ENCODE data around the gene SPPL2C.

SPPL2C gene

DNA sequence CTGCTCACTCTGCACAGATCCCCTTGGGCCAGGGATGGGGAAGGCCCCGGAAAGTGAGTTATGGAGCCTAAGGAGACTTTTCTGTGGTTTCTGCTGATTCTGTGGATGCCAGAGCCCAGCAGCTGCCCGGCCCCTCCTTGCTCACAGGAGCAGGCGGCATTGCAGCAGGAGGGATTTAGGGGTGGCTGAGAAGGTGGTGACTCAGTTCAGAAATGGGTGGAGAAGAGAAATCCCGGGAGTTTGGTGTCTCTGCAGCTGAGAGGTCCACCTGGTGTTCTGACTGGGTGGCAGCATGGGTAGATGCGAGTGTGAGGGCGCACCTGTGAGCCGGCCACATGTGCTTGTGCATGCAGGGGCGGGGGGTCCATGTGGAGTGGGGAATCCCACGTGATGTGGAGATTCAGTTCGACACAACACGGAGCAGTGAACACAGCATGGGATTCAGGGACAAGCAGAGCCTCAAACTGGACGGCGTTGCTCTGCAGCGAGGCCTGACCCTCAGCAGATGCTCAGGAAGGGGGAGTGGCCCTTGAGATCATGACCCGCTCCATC, 16.0 kb upstream of the SPPL2C start:
- no peak for DNase-seq

DNA sequence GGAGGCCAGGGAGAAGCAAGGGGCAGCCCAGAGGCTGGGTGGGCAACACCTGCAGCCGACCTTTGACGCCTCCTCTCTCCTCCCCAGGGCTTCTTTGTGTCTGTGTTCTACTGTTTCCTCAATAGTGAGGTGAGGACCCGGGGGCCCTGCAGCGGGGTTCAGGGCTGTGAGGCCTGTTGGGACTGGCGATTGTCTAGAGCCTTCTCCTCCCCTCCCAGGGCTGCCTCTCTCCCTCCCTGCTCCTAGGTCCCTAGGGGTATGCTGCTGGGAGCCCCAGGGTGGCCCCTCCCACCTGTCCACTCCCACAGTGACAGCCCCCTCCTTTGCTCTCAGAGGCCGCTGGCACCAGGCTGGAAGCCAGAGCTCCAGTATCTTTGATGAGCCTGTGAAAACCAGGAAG, 10.8 kb upstream of the SPPL2C start:
- DNase-seq = no peak

DNA sequence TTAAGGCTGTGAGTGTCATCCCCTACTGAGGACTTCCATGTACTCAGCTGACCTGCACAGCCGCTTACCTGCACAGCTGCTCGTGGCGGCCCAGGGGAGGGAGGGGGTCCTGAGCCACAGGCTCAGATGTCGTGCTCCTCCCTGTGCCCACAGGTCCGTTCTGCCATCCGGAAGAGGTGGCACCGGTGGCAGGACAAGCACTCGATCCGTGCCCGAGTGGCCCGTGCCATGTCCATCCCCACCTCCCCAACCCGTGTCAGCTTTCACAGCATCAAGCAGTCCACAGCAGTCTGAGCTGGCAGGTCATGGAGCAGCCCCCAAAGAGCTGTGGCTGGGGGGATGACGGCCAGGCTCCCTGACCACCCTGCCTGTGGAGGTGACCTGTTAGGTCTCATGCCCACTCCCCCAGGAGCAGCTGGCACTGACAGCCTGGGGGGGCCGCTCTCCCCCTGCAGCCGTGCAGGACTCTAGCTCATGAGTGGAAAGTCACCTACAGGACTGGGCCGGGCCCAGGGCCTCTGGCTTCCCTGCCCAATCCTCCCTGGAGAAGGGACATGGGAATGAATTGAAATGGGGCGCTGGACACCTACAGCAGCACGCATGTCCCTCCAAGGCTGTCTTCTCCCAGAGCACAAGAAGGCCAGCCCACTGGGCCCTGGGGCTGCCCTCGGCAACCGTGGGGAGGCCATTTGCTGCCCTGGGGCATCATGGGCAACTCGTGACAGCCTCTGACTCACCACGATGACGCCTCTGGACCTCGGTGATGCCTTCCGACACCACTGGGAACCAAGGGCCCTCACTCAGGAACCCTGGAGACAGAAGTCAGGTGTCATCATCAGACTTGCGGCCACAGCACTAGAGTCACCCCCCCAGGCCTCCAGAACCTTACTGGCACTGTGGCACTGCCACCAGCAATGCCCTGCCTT, 9.9 kb upstream of the SPPL2C start:
- DNase-seq = no peak

DNA sequence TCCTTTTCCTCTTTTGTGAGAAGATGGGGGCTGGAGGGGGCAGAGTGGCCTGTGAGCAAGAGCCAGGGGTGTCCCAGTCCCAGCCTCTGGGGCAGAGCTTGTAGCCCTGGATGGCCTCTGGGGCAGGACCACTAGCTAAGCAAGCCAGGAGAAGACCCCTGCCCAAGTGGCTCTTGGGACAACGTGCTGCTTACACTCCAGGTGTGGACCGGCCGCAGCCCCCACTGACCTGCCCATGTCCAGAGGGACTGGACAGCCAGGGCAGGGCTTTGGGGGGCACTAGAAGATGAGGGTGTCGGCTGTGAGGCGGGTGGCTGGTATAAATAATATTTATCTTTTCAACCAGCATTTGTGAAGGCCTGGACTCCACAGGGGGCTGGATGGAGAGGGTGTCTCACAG, 9.2 kb upstream of the SPPL2C start:
- DNase-seq = no peak

DNA sequence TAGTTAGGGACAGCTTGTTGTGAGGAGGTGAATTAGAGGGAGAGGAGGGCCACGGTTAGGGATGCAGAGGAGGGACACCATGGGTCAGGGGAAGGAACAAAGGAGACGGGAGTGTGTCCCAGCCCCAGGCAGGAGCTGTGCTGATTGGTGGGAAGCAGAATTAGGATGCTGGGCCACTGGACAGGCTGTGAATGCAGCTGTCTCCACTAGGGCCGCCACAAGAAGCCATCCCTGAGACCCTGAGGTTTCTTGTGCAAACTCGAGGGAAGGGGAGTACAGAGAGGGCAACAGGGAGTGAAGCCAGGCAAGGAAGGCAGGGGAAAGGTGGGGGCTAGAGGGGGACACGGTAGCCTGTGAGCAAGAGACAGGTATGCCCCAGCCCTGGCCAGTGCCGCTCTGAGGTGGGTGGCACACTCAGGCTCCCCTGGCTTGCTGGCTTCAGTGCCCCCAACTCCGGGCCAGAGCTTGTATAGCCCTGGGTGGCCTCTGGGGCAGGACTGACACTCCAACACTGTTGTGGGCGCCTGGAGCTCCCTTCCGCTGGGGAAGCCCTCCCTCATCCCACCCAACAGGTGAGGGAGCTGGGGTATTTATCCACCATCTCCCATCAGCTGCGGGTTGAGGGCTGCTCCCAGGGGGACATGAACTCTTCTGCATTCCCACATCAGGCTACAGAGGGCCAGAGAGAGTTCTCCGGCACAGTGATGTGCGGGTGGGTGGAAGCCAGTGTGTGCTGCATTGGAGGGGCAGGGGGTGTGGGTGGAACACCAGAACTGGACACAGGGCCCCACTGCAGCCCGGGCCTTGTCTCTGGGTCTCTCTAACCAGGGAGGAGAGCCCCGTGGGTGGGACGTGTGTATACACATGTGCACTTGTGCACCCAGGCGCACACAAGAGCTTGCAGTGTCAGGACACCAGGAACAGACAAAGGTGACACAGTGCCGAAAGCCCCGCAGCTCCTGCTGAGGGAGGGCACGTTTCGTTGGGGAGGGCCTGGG, 8.3 kb upstream of the SPPL2C start:
- DNase-seq = no peak

DNA sequence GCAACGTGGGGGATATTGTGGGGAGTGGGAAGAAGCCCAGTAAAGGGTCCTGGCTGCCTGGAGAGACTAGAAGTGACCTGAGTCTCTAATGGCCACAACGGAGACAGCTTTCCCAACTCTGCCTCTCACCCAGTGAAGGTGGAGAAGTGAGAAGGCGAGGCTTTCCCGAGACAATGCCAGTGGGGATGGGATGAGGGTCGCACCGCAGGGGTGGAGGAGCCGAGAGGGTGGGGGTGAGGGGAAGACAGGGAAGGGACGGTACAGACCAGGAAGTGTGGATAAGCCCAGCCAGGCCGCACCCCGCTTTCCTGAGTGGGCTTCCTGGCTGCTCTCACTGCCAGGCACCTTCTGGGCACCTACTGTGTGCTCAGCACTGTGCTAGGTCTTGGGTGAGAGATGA, 7.5 kb upstream of the SPPL2C start:
- no peak for DNase-seq

DNA sequence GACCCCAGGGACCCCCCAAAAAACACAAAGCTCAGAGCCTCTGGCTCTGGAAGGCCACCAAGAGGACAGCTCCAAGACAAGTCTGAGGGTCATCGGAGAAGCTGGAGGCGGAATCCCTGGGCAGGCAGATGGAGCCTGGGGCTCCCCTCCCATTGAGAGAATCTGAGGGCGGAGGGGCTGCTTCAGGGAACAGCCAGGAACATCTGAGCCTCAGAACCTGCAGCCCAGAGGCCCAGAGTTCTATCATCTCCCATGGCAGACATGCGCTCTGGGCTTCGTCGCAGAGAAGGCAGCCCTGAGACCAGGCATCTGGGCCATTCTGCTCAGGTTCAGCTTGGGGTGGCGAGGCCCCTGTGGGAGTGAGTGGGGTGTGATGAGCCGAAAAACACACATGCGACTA, 7.1 kb upstream of the SPPL2C start:
- DNase-seq = no peak

DNA sequence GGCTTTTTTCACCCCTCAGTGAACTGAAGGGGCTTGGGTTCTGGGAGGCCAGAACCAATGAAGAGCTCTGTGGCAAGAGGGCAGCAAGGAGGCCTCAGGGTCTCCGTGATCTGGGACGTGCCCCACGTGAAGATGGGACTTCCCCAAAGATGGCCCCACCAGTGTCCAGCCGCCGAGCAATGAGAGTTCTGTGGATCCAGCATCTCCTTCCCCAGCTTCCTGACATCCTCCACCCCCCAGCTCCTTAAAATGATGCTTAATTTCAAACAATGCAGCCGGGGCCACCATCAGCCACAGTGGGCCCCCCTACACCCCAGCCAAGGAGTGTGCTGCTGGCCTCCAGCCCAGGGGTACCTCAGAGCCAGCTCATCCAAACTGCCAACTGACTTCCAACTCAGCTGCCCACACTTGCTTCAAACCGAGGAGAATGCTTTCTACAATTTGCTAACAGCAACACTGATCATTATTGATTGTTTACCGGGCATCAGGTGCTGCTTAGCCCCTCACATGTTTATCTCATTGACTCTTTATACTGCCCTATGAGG, 5.9 kb upstream of the SPPL2C start:
- no peak for DNase-seq

DNA sequence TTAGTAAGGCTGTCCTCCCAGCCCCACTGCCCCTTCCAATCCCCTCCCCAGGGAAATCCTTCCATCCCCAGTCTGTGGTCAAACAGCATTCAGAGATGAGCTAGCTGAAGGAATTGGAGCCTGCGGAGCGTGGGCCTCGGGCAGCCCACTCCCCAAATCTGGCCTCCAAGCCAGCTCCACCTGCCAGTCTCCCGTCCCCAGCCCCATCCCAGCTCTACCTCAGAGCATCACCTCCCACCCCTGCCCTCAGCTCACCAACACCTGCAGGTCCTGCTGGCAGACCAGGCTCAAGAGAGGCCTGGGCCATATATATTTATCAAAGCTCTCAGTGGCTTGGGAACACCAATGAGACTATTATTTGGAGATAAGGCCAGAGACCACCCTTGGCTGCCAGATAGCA, 5.2 kb upstream of the SPPL2C start:
- DNase-seq = no peak

DNA sequence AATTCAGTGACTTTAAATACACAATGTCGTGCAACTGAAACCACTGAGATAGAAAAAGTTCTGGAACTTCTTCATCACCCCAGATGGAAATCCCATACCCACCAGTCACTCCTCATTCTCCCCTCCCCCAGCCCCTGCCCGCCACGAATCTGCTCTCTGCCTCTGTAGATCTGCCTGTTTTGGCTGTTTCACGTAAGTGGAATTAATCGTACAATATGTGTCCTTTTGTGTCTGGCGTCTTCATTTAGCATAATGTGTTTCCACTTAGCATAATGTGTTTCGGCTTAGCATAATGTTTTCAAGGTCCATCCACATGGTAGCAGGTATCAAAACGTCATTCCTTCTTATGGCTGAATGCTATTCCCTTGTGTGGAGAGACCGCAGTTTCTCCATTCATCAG, 3.5 kb upstream of the SPPL2C start:
- DNase-seq = no peak

DNA sequence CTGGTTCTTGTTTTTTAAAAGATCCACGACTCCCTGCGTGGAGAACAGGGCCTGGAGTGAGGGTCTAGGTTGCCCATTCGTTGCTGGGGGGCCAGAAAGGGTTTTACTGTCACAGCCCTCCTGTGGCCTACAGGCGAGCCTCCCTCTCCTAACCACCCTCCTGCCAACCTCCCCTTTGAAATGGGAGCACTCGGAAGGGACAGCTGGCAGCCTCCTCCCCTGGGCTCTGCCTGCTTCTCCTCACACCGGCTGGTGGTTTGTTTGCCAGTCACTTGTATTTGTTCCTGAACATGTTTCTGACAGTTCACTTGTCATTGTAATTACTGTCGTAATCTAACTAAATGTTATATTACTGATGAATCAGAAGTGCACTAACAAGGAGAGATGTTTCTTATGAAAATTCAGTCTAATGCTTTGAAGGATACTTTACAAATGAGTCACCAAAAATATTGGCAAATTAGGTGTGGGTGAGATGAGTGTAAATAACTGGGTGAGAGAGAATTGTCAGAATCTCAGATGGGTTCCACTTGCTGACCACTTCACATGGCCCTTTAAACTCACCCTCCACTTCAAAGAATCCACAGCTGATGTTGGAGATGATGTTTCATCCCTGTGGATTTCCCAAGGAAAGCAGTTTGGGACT, 2.7 kb upstream of the SPPL2C start:
- DNase-seq = peak; percentile 22

DNA sequence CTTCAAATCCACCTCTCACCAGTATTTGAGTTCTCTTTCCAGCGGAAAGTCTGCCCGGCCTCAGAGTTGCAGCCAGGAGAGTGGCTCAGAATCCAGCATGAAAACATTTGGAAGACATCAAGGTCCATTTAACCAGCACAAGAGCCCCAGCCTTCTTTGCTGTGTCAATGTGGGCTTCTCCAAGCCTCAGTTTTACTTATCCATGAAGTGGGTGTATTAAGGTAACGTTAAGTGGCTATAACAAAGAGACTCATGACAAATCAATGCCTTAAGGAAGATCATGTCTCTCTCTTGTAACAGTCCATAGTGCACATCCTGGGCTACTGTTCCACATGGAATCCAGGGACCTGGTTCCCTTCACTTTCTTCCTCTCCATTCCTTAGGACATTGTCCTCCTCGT, 959 bp upstream of the SPPL2C start:
- no peak for DNase-seq

DNA sequence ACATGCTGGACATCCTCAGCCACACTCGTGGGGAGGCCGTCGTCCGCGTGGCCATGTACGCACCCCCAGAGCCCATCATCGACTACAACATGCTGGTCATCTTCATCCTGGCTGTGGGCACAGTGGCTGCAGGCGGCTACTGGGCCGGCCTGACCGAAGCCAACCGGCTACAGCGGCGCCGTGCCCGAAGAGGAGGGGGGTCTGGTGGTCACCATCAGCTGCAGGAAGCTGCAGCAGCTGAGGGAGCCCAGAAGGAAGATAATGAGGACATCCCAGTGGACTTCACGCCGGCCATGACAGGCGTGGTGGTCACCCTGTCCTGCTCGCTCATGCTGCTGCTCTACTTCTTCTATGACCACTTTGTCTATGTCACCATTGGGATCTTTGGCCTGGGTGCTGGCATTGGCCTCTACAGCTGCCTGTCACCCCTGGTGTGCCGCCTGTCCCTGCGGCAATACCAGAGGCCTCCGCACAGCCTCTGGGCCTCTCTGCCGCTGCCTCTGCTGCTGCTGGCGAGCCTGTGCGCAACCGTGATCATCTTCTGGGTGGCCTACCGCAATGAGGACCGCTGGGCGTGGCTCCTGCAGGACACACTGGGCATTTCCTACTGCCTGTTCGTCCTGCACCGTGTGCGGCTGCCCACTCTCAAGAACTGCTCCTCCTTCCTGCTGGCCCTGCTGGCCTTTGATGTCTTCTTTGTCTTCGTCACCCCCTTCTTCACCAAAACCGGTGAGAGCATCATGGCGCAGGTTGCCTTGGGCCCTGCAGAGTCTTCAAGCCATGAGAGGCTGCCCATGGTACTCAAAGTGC, 900 bp downstream of the SPPL2C start:
- DNase-seq = no peak

DNA sequence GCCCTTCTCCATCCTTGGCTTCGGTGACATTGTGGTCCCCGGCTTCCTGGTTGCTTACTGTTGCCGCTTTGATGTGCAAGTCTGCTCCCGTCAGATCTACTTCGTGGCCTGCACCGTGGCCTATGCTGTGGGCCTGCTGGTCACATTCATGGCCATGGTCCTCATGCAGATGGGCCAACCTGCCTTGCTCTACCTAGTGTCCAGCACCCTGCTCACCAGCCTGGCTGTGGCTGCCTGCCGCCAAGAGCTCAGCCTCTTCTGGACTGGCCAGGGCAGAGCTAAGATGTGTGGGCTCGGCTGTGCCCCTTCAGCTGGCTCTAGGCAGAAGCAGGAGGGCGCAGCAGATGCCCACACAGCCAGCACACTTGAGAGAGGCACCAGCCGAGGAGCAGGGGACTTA, 1.5 kb downstream of the SPPL2C start:
- DNase-seq = no peak

DNA sequence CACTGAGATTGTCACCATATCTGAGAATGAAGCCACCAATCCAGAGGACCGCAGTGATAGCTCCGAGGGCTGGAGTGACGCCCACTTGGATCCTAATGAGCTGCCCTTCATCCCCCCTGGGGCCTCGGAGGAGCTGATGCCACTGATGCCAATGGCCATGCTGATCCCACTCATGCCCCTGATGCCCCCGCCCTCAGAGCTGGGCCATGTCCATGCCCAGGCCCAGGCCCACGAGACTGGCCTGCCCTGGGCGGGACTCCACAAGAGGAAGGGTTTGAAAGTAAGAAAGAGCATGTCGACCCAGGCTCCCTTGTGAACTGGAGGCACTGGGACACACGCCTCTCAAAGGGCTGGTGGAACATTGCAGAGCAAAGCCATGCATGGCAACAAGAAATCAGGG, 2.0 kb downstream of the SPPL2C start:
- no peak for DNase-seq

DNA sequence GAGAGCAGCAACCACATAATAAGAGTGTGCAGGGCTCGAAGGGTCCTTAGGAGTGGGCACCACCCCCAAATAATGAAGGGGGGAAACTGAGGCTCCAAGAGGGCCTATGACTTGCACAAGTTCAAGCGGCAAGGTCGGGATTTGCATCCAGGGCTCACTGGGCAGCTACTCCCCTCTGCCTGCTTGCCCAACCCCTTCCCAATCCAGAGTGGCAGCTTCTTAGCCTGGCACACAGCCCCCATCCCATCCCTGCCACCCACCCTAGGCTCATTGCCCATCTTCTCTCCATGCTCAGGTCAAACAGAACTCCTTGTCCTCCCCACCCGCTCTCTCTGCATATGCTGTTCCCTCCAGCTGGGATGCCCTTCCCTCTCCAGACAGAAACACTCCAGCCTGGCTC, 2.4 kb downstream of the SPPL2C start:
- no peak for DNase-seq

DNA sequence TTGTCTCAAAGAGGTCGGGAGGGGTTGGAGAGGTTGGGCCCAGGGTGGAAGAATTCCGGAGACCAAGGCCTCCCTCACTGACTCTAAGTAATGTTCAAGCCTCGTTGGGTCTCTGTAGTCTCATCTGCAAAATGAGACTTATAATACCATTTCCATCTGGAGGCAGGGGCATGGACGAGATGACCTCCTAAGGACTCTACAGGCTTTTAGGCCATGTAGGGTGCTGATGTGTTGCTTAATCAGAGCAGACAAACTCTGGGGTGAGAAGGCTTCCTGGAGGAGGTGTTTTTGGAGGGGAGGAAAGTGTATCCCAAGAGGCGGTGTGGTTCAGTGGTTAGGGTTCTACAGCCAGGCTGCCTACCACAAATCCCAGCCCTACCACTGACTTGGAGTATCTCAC, 3.1 kb downstream of the SPPL2C start:
- DNase-seq = no peak

DNA sequence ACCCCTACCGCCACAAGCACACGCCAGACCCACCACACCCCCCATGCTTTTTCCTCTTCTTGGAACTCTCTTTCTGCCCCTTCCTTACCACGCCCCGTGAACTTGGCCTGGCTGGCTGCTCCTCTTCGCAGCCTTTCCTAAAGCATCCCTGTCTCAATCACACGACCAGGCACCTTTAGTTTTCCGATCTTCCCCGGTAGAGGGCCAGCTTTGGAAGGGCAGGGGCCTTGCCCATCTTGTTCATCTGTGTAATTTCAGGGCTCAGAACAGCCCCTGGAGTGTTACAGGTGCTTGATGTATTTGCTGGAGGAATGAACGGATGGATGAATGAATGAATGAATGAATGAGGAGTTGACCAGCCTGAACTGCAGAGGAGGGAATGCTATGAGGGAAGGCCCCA, 3.7 kb downstream of the SPPL2C start:
- DNase-seq = no peak

DNA sequence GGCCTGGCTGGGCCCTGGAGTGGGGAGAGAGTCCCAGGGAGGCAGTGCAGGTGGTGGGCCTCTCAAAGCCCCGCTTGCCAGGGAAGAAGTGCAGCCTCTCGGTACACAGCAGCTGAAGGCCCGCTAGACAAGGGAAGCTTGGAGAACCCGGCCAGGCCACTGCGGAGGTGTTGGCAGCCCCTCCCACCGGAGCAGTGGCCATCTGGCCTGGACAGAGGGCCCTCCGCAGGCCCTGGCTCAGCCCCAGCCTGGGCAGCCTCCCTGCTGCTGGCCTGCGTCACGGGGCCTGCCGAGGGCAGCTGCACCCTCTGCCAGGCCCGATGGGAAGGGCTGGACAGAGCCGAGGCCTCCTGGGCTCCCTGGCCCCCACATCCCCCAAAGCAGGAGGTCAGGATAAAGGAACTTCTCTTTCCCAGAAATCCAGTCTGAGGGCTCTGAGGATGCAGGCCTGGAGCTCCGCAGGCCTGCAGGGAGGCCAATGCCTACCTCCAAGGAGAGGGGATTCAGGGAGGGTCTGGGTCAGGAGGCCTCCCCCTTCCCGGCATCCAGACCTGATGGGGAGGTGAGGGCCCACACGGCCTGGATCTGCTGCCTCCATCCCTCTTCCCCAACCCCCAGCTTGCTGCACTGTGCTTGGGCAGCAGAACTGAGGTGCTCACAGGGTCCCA, 4.3 kb downstream of the SPPL2C start:
- DNase-seq = no peak

DNA sequence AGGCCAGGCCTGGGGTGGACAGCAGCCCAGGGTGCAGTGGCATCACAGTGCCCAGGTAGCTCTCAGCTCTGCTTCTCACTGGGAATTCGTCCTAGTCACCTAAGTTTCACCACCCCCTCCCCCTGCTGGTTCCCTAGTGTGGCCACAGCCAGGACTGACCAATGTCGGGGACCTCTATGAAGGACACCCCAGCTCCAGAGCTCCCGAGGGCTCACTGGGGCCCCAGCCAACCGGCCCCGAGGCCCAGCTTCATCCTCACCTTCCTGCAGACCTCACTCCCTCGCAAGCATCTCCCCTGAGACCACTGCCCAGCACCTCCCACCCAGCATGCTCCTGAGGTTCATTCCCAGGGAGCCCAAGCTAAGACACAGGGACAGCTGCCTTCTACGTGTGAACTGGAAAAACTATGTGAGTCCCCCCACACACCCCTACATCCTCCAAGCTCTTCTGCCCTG, 4.9 kb downstream of the SPPL2C start:
- no peak for DNase-seq

DNA sequence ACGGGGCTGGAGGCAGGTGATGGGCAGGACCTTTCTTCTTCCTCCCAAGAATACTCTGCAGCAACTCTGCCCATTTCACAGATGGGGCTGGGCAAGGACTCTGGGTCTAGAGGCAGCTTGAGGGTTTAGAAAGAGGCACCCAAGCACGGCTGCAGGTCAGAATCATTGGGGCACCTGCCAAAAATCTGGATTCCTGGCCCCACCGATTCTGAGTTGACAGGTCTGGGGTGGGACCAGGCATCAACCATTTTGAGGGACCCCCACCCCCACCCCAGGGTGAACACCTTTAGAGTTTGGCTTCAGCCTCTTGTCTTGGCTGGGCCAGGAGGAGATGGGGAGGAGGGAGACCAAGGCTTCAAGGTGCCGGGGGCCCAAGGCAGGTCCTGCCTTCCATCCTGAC, 5.3 kb downstream of the SPPL2C start:
- DNase-seq = no peak
